ENCODE data around the gene DGCR6L. TPM values are rescaled to one million over a fixed set of nuclear protein-coding genes. Genes with fewer than 3 reads are reported as not detected.
"Not testable (repeated sequence)": the region's sequence is repeated elsewhere in the genome, so short reads cannot be mapped to it uniquely, and the experiment has no call there.

Gene DGCR6L
- total RNA-seq, 1 donor from 2014 or later = 39.8 TPM

- Histone ChIP-seq H3K27ac (no peak overlapping the region), H3K4me1 (peaks cover 11% of the 10 kb centered on the region), H3K4me3 (peak overlapping the region; percentile 48 to 68), H3K9me3 (no peaks in the 10 kb centered on the region), H3K27me3 (no peaks in the 10 kb centered on the region), H3K36me3 (no peaks in the 10 kb centered on the region)
- no peak for DNase-seq (ENCODE audit: extremely low spot score in 2 of 2)
- TF ChIP-seq POLR2AphosphoS5 (IDR thresholded peaks at IDR 0.05; ENCODE audit: insufficient read depth in 1 of 2, low read depth in 1 of 2) (no peak), POLR2A (IDR thresholded peaks at IDR 0.05) (no peak)
- TF ChIP-seq, protein P1, sequence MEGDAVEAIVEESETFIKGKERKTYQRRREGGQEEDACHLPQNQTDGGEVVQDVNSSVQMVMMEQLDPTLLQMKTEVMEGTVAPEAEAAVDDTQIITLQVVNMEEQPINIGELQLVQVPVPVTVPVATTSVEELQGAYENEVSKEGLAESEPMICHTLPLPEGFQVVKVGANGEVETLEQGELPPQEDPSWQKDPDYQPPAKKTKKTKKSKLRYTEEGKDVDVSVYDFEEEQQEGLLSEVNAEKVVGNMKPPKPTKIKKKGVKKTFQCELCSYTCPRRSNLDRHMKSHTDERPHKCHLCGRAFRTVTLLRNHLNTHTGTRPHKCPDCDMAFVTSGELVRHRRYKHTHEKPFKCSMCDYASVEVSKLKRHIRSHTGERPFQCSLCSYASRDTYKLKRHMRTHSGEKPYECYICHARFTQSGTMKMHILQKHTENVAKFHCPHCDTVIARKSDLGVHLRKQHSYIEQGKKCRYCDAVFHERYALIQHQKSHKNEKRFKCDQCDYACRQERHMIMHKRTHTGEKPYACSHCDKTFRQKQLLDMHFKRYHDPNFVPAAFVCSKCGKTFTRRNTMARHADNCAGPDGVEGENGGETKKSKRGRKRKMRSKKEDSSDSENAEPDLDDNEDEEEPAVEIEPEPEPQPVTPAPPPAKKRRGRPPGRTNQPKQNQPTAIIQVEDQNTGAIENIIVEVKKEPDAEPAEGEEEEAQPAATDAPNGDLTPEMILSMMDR (IDR thresholded peaks at IDR 0.05) = no peak
- intact Hi-C loops (cut with DNase I) = no loop called here
These were observed 52.2 kb downstream of the DGCR6L start for GRCh38 chr22:20267441-20268278.

DNA sequence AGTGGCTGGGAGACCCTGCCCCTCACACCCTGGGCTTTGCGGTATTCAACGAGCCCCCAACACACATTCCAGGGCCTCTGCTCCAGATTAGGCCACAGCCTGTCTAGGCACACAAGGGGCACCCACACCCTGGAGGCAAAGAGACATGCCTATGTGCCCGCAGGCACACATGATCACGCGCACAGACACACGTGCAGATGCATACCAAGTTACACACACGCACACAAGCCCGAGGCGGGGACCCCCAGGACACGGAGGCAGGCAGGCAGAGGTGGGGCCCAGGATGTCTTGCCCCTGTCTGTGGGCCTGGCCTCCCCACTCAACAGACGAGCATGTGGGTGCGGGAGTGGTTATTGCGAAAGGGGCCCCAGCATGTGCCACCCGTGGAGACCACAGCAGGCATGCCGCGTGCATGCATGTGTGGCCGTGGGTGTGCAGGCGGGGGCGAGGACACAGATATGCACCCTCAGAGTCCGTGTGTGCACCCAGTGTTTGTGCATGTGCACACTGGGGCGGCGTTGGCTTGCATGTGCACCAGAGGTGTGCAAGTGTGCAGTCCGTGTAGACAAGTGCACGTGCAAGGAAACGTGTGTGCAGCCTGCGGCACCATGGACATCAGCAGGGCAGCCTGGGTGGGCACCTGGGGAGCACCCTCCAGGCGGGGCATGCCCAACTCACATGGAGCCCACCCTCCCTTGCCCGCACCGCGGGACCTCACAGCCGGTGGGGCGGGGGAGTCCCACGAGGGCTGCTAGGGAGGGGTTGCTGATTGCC is 53.0 kb downstream of the DGCR6L start:
- peaks cover 11% of the 10 kb centered on the region for H3K4me1 ChIP-seq
- H3K4me3 ChIP-seq = peak overlapping the region; percentile 48 to 68
- DNase-seq (ENCODE audit: extremely low spot score in 2 of 2); H3K27me3 ChIP-seq; intact Hi-C loops (cut with DNase I); H3K9me3 ChIP-seq; H3K36me3 ChIP-seq; H3K27ac ChIP-seq: not testable (repeated sequence)

GRCh38 chr22:20265772-20266666 is 53.8 kb downstream of the DGCR6L start:
- H3K27ac ChIP-seq; H3K36me3 ChIP-seq; H3K9me3 ChIP-seq; intact Hi-C loops (cut with DNase I); H3K27me3 ChIP-seq; DNase-seq (ENCODE audit: extremely low spot score in 2 of 2); H3K4me3 ChIP-seq: not testable (repeated sequence)
- peaks cover 11% of the 10 kb centered on the region for H3K4me1 ChIP-seq

GRCh38 chr22:20264614-20265452 is 55.0 kb downstream of the DGCR6L start:
- Histone ChIP-seq H3K9me3 (no peaks in the 10 kb centered on the region), H3K4me1 (peaks cover 11% of the 10 kb centered on the region), H3K36me3 (no peaks in the 10 kb centered on the region), H3K27ac (no peak overlapping the region), H3K4me3 (no peak overlapping the region), H3K27me3 (no peaks in the 10 kb centered on the region)
- intact Hi-C loops (cut with DNase I) = no loop called here
- TF ChIP-seq, protein P1 (IDR thresholded peaks at IDR 0.05) = no peak
- TF ChIP-seq POLR2AphosphoS5 (IDR thresholded peaks at IDR 0.05; ENCODE audit: insufficient read depth in 1 of 2, low read depth in 1 of 2) (no peak), POLR2A (IDR thresholded peaks at IDR 0.05) (no peak)
- DNase-seq (ENCODE audit: extremely low spot score in 2 of 2) = no peak

Other genes starting within 250 kb of the DGCR6L start
- 27.3 TPM for gene DGCR8, start 239.8 kb downstream of the DGCR6L start, total RNA-seq
- gene RANBP1, start 204.0 kb downstream of the DGCR6L start, total RNA-seq = 177 TPM
- gene TRMT2A, start 202.8 kb downstream of the DGCR6L start, total RNA-seq = 66.5 TPM
- 22.6 TPM for gene ZDHHC8, start 188.3 kb downstream of the DGCR6L start, total RNA-seq
- not detected for gene CCDC188, start 169.0 kb downstream of the DGCR6L start, total RNA-seq
- 4.2 TPM for gene RTN4R, start 51.7 kb downstream of the DGCR6L start, total RNA-seq
- 11.0 TPM for gene ZNF74, start 74.1 kb upstream of the DGCR6L start, total RNA-seq
- 32.2 TPM for gene SCARF2, start 117.8 kb upstream of the DGCR6L start, total RNA-seq
- 20.1 TPM for gene KLHL22, start 175.7 kb upstream of the DGCR6L start, total RNA-seq
- gene MED15, start 187.6 kb upstream of the DGCR6L start, total RNA-seq = 72.2 TPM